ENCODE data around the gene TUBB6.

The TUBB6 gene

DNA sequence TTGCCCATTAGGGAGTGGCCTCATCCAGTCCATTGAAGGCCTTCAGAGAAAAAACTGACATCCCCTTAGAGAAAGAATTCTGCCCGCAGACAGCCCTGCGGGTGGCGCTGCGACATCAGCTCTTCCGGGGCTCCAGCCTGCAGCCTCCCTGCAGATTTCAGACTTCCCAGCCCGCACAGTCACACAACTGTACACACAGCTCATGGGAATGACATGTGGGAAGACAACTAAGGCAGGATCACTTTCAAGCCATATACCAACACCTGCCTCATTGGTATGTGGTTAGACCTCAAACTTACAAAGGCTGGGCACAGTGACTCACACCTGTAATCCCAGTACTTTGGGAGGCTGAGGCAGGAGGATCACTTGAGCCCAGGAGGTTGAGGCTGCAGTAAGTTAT is 24.8 kb upstream of the TUBB6 start:
- no peak for DNase-seq (ENCODE audit: low spot score)

DNA sequence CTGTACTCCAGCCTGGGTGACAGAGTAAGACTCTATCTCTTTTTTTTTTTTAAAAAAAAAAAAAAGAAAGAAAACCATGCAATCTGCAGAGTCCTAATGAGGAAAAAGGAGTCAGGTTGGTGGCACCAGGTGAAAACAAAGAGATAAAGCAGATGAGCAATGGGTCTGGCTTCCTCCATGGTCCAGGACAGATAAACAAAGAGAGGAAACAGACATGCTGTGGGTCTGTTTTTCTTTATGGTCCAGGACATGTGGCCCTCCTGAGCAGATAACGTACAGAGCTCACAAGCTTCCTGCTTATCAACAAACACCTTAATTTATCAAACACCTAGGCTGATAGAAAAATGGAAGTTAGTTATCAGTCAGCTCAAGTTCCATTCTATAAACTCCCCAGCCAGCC is 24.4 kb upstream of the TUBB6 start:
- DNase-seq (ENCODE audit: low spot score): no peak
- TF ChIP-seq, protein P1, sequence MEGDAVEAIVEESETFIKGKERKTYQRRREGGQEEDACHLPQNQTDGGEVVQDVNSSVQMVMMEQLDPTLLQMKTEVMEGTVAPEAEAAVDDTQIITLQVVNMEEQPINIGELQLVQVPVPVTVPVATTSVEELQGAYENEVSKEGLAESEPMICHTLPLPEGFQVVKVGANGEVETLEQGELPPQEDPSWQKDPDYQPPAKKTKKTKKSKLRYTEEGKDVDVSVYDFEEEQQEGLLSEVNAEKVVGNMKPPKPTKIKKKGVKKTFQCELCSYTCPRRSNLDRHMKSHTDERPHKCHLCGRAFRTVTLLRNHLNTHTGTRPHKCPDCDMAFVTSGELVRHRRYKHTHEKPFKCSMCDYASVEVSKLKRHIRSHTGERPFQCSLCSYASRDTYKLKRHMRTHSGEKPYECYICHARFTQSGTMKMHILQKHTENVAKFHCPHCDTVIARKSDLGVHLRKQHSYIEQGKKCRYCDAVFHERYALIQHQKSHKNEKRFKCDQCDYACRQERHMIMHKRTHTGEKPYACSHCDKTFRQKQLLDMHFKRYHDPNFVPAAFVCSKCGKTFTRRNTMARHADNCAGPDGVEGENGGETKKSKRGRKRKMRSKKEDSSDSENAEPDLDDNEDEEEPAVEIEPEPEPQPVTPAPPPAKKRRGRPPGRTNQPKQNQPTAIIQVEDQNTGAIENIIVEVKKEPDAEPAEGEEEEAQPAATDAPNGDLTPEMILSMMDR (IDR thresholded peaks at IDR 0.05; ENCODE audit: extremely low read depth, missing control alignments): no peak

More for the DNA sequence above, 24.8 kb upstream of the TUBB6 start:
- TF ChIP-seq, protein P1 (IDR thresholded peaks at IDR 0.05; ENCODE audit: extremely low read depth, missing control alignments): no peak

DNA sequence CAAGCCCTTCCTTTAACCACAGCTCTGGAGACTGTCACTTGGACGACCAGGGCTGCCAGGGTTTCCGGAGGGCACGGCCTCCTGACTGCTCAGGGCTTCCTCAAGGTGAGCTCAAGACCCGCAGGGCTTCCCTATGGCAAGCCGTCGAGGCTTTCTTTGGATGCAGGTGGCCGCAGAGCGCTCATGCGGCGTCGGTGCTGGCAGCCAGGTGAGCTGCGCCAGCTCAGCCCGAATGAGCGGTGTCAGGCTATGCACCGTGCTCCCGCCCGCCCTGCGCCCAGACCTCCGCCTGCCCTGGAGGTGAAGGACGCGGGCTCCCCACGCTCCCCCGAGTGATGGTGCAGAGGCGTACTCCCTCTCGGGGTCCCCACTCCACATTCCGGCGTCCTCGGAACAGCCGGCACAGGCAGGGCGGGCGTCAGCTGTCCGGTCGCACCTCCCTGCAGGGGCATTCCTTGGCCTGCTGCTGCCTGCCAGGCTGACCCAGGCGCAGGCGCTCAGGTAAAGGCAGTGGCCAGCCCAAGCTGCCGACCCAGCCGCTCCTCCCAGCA is 20.8 kb upstream of the TUBB6 start:
- no peak for DNase-seq (ENCODE audit: low spot score)
- TF ChIP-seq, protein P1 (IDR thresholded peaks at IDR 0.05; ENCODE audit: extremely low read depth, missing control alignments): no peak

DNA sequence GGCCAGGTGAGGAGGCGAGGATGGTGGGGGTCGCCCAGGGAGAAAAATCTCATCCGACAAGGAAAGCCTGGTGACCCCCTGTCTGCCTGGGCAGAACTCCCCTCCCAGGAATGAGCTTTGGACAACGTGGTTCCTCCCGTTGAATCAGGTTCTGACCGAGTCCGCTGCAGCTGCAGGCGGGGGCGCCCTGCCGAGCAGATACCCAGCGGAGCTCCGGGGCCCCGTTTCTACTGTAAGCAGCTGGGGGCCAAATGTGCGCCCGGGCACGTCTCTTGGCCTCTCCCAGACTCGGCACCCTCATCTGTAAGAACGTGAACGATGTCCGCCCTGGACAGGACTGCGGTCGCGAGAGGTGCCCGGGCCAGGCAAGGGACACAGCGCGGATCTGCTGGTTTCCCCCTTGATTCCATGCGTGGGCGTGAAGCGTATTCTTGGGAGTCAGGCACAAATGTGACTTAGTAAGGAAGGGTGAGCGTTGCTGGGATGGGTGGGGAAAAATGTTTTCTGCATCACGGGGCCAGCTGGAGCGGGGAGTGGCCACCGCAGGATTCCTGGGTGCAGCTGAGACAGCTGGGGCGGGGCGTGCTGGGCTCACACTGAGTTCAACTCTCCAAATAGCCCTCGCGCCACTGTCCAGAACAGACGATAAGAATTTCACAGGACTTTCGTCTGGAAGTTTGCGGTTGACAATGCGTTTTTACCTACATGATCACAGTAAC is 20.2 kb upstream of the TUBB6 start:
- no peak for DNase-seq (ENCODE audit: low spot score)
- TF ChIP-seq, protein P1 (IDR thresholded peaks at IDR 0.05; ENCODE audit: extremely low read depth, missing control alignments): no peak

DNA sequence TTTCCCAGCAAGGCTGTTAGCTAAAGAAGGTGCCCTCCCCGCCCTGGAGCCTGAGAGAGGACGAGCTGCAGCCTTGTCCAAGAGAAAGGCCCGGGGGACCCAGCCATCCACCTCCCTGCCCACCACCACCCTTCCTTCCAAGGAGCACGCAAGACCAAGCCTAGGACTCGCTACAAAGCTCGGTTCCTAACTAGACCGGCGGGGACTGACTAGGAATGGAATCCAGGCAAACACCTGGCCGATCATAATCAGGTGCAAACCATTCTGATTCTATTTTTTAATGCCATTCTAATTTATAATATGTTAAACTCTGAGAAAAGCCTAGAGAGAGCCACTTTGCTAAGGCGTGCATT is 19.7 kb upstream of the TUBB6 start:
- no peak for DNase-seq (ENCODE audit: low spot score)
- TF ChIP-seq, protein P1 (IDR thresholded peaks at IDR 0.05; ENCODE audit: extremely low read depth, missing control alignments): no peak

DNA sequence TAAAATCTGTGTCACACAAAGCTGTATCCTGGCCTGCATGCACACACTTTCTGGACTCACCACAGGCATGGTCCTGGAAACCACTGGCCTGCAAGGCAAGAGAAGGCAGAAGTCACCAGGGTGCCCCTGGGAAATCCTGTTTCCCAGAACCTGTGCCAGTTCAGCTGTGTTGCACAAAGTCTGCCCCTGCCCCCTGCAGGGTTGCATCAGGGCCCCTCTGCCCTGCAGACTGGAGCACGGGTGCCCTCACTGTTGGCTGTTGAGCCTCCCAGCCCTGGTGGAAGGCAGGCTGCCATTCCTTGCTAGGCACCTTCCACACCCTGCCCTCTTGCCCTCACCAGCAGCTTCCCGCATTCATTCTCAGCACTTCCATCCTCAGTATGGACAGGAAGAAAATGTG is 18.0 kb upstream of the TUBB6 start:
- no peak for DNase-seq (ENCODE audit: low spot score)
- TF ChIP-seq, protein P1 (IDR thresholded peaks at IDR 0.05; ENCODE audit: extremely low read depth, missing control alignments): no peak

DNA sequence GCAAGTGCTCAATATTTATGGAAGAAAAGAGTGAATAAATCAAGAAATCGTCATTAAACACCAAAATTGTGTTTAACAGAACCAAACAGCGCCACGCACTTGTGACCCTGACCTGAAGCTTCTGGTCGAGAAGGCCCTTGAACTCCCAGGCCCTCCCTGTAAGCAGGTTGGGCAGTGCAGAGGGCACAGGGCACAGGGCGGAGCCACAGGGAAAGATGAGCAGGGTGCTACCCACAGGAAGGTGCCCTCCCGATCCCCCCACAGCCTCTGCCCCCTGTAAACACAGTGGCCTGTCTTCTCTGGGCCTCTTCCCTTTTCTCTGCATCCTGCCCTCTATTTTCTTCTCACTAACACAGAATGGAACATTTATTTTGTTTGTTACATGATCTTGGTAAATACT is 16.9 kb upstream of the TUBB6 start:
- no peak for DNase-seq (ENCODE audit: low spot score)

More for the DNA sequence above, 16.9 kb upstream of the TUBB6 start:
- TF ChIP-seq, protein P1 (IDR thresholded peaks at IDR 0.05; ENCODE audit: extremely low read depth, missing control alignments): no peak
